H9 (cell line): ENCODE results near the gene PODNL1. TPM values are rescaled to one million over a fixed set of nuclear protein-coding genes. Genes with fewer than 3 reads are reported as not detected.

Source experiments
- DNase-seq: peaks from one replicate; pipeline ENCODE4 v3.0.0-alpha.2; 2017
- H2AFZ ChIP-seq: one replicate; pipeline ENCODE4 v1.6.1; 2013; ENCODE audit warnings: mild to moderate bottlenecking, low read length, control low read depth, moderate library complexity
- H2AK5ac ChIP-seq: 2 replicates; pipeline ENCODE4 v1.6.1; 2013; ENCODE audit warnings: low read length, control low read depth, mixed read lengths; ENCODE audit not compliant: insufficient read length
- H2BK120ac ChIP-seq: one replicate; pipeline ENCODE4 v1.6.1; 2013; ENCODE audit warnings: low read depth, mild to moderate bottlenecking, low read length, control low read depth, inconsistent platforms; ENCODE audit not compliant: poor library complexity, severe bottlenecking
- H2BK12ac ChIP-seq: 2 replicates; pipeline ENCODE4 v1.6.1; 2013; ENCODE audit warnings: low read length, control low read depth, mixed read lengths, low read depth; ENCODE audit not compliant: insufficient read length
- H2BK15ac ChIP-seq: 2 replicates; pipeline ENCODE4 v1.6.1; 2013; ENCODE audit warnings: low read depth, low read length, control low read depth
- H2BK20ac ChIP-seq: one replicate; pipeline ENCODE4 v1.6.1; 2013; ENCODE audit warnings: low read depth, mild to moderate bottlenecking, low read length, control low read depth, inconsistent platforms; ENCODE audit not compliant: poor library complexity, severe bottlenecking
- H2BK5ac ChIP-seq: 2 replicates; pipeline ENCODE4 v1.6.1; 2013; ENCODE audit warnings: low read length, control low read depth, mixed read lengths; ENCODE audit not compliant: insufficient read length
- H3K14ac ChIP-seq: 2 replicates; pipeline ENCODE4 v1.6.1; 2013; ENCODE audit warnings: low read length, control low read depth; ENCODE audit not compliant: insufficient read depth
- H3K18ac ChIP-seq: 2 replicates; pipeline ENCODE4 v1.6.1; 2013; ENCODE audit warnings: low read depth, mild to moderate bottlenecking, mixed read lengths, low read length, control low read depth; ENCODE audit not compliant: insufficient read length
- H3K23ac ChIP-seq: 2 replicates; pipeline ENCODE4 v1.6.1; 2013; ENCODE audit warnings: low read length, control low read depth, mixed read lengths, low read depth; ENCODE audit not compliant: insufficient read length
- H3K23me2 ChIP-seq: 2 replicates; pipeline ENCODE4 v1.6.1; 2013; ENCODE audit warnings: low read depth, mild to moderate bottlenecking, mixed read lengths, low read length, control low read depth; ENCODE audit not compliant: insufficient read length, poor library complexity, severe bottlenecking
- H3K27ac ChIP-seq: 2 replicates; pipeline ENCODE4 v1.5.1; 2013; ENCODE audit warnings: low read length, control low read depth, mixed read lengths, low read depth; ENCODE audit not compliant: insufficient read length
- H3K27me3 ChIP-seq: 2 replicates; pipeline ENCODE4 v1.6.1; 2013; ENCODE audit warnings: low read length, control low read depth, inconsistent platforms; ENCODE audit not compliant: insufficient read depth
- H3K4ac ChIP-seq: 2 replicates; pipeline ENCODE4 v1.6.1; 2013; ENCODE audit warnings: low read depth, mild to moderate bottlenecking, control low read depth, inconsistent platforms, low read length, moderate library complexity
- H3K4me1 ChIP-seq: 2 replicates; pipeline ENCODE4 v1.6.1; 2013; ENCODE audit warnings: low read length, control low read depth, inconsistent platforms; ENCODE audit not compliant: insufficient read depth
- H3K4me2 ChIP-seq: 2 replicates; pipeline ENCODE4 v1.6.1; 2013; ENCODE audit warnings: low read length, control low read depth, mixed read lengths; ENCODE audit not compliant: insufficient read length, insufficient read depth
- H3K56ac ChIP-seq: 2 replicates; pipeline ENCODE4 v1.6.1; 2013; ENCODE audit warnings: low read depth, mild to moderate bottlenecking, mixed read lengths, low read length, control low read depth; ENCODE audit not compliant: insufficient read length
- H3K79me1 ChIP-seq: 2 replicates; pipeline ENCODE4 v1.6.1; 2013; ENCODE audit warnings: low read depth, mild to moderate bottlenecking, moderate library complexity, low read length, control low read depth, inconsistent platforms; ENCODE audit not compliant: insufficient read depth, poor library complexity, severe bottlenecking
- H3K79me2 ChIP-seq: 2 replicates; pipeline ENCODE4 v1.6.1; 2013; ENCODE audit warnings: low read length, control low read depth, inconsistent platforms; ENCODE audit not compliant: insufficient read depth
- H3K9ac ChIP-seq: 2 replicates; pipeline ENCODE4 v1.6.1; 2013; ENCODE audit warnings: low read length, control low read depth, mixed read lengths; ENCODE audit not compliant: insufficient read length; ENCODE audit errors: extremely low read depth
- H3K9me3 ChIP-seq: one replicate; pipeline ENCODE4 v1.6.1; 2013; ENCODE audit warnings: low read depth, low read length, inconsistent platforms; ENCODE audit not compliant: control insufficient read depth
- H3T11ph ChIP-seq: one replicate; pipeline ENCODE4 v1.6.1; 2013; ENCODE audit warnings: mild to moderate bottlenecking, low read length, control low read depth, inconsistent platforms
- H4K20me1 ChIP-seq: one replicate; pipeline ENCODE4 v1.6.1; 2013; ENCODE audit not compliant: control insufficient read depth, insufficient read length, insufficient read depth
- H4K5ac ChIP-seq: 2 replicates; pipeline ENCODE4 v1.6.1; 2013; ENCODE audit warnings: low read depth, mild to moderate bottlenecking, mixed read lengths, low read length, control low read depth; ENCODE audit not compliant: insufficient read length
- H4K8ac ChIP-seq: replicated peaks from 2 replicates; pipeline ENCODE4 v1.6.1; 2013; ENCODE audit warnings: low read length, control low read depth, mixed read lengths, low read depth; ENCODE audit not compliant: insufficient read length
- H4K91ac ChIP-seq: 2 replicates; pipeline ENCODE4 v1.6.1; 2013; ENCODE audit warnings: low read depth, mild to moderate bottlenecking, moderate library complexity, mixed read lengths, low read length, control low read depth; ENCODE audit not compliant: insufficient read length
- H3K27ac Mint-ChIP-seq, 3 experiments: 2 replicates in 2 of 3; 3 replicates in 1 of 3; pipeline ENCODE4 v1.8.0; 2020 to 2021; ENCODE audit warnings: mixed read lengths in 3 of 3, mild to moderate bottlenecking in 1 of 3, moderate library complexity in 1 of 3
- H3K27me3 Mint-ChIP-seq: 2 replicates; pipeline ENCODE4 v1.8.0; 2021; ENCODE audit warnings: low read depth, mild to moderate bottlenecking, moderate library complexity, mixed read lengths
- H3K36me3 Mint-ChIP-seq, 3 experiments: 2 replicates in 2 of 3; 3 replicates in 1 of 3; pipeline ENCODE4 v1.8.0; 2020 to 2021; ENCODE audit warnings: low read depth in 3 of 3, mixed read lengths in 3 of 3; ENCODE audit not compliant: insufficient read depth in 1 of 3
- H3K4me1 Mint-ChIP-seq, 2 experiments: 2 replicates each; pipeline ENCODE4 v1.8.0; 2020; ENCODE audit warnings: mixed read lengths in 2 of 2
- H3K4me3 Mint-ChIP-seq, 2 experiments: 2 replicates in 1 of 2; 3 replicates in 1 of 2; pipeline ENCODE4 v1.8.0; 2020 to 2021; ENCODE audit warnings: mild to moderate bottlenecking in 2 of 2, mixed read lengths in 2 of 2, moderate library complexity in 1 of 2
- H3K9me3 Mint-ChIP-seq, 2 experiments: 2 replicates in 1 of 2; 3 replicates in 1 of 2; pipeline ENCODE4 v1.8.0; 2020; ENCODE audit warnings: mild to moderate bottlenecking in 2 of 2, mixed read lengths in 2 of 2, moderate library complexity in 1 of 2
- WGBS: extraction: QIAGEN DNeasy Blood & Tissue Kit; methylation state at CpG from one replicate; pipeline ENCODE4 v1.1.7; 2013; ENCODE audit warnings: missing lambda C conversion rate, low lambda C conversion rate, mixed read lengths; ENCODE audit not compliant: insufficient read length; ENCODE audit errors: extremely low coverage; 5-methylcytosine and 5-hydroxymethylcytosine counted together
- total RNA-seq: library from RNA; stranded (reverse); gene quantifications from 2 replicates; pipeline ENCODE4 v1.2.1, GENCODE V29; 2021
- TF ChIP-seq, protein P1 (sequence below): fragments of 200-600 bp; sonication (generic); conservative IDR thresholded peaks from 3 replicates; pipeline ENCODE4 v1.8.0; 2021; ENCODE audit warnings: antibody characterized with exemption, mild to moderate bottlenecking

Gene PODNL1
- total RNA-seq, 1 experiment from 2014 or later: 0.68 TPM

DNA sequence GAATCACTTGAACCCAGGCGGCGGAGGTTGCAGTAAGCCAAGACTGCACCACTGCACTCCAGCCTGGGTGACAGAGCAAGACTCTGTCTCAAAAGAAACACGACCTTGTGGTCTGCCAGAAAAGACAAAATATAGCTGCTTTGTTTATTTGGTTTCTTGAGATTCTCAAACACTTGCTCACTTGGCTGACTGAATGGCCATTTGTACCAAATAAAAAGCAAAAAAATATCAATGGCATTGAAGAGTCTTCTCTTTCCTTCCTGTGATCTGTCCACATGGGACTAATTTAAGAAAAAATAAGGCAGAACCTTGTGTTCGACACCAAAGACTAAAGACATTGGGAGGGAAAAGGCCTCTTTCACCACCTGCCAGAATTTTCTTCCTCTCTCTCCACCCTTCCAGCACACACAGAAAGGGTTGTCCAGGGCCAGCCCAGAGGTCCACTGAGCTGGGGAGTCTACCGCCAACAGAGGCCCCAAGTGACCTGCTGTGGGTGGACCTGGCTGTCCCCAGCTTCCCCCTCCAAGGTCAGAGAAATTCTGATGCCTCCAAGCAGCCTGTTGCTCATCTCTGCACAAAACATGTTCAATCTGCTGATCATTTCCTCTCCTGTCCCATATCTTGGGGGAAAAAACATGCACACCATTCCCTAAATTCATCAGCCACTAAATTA, 38.2 kb downstream of the PODNL1 start:
- H3K4ac ChIP-seq: no peak overlapping the region
- no peak for DNase-seq
- no peak overlapping the region for H2BK5ac ChIP-seq
- H2BK120ac ChIP-seq: no peak overlapping the region
- H3K27ac ChIP-seq: no peak overlapping the region
- H3K18ac ChIP-seq: no peak overlapping the region
- H4K91ac ChIP-seq: no peak overlapping the region
- H3K56ac ChIP-seq: no peak overlapping the region
- H3K23ac ChIP-seq: no peak overlapping the region
- no peak overlapping the region for H3K27ac Mint-ChIP-seq
- H4K8ac ChIP-seq: no peak overlapping the region
- H3K79me1 ChIP-seq: no peaks in the 10 kb centered on the region
- H3T11ph ChIP-seq: no peak overlapping the region
- no CpG with 5 or more reads among the region's 5 CpGs for whole genome bisulfite sequencing
- H3K4me1 ChIP-seq: no peaks in the 10 kb centered on the region
- H2BK12ac ChIP-seq: no peak overlapping the region
- no peaks in the 10 kb centered on the region for H3K23me2 ChIP-seq
- H3K27me3 ChIP-seq: no peaks in the 10 kb centered on the region
- no peak overlapping the region for H3K4me3 Mint-ChIP-seq
- H3K4me2 ChIP-seq: no peak overlapping the region
- no peaks in the 10 kb centered on the region for H3K4me1 Mint-ChIP-seq
- no peak overlapping the region for H2BK20ac ChIP-seq
- H3K9ac ChIP-seq: no peak overlapping the region
- H4K20me1 ChIP-seq: no peaks in the 10 kb centered on the region
- no peak overlapping the region for H3K14ac ChIP-seq
- H3K36me3 Mint-ChIP-seq: no peaks in the 10 kb centered on the region
- TF ChIP-seq, protein P1, sequence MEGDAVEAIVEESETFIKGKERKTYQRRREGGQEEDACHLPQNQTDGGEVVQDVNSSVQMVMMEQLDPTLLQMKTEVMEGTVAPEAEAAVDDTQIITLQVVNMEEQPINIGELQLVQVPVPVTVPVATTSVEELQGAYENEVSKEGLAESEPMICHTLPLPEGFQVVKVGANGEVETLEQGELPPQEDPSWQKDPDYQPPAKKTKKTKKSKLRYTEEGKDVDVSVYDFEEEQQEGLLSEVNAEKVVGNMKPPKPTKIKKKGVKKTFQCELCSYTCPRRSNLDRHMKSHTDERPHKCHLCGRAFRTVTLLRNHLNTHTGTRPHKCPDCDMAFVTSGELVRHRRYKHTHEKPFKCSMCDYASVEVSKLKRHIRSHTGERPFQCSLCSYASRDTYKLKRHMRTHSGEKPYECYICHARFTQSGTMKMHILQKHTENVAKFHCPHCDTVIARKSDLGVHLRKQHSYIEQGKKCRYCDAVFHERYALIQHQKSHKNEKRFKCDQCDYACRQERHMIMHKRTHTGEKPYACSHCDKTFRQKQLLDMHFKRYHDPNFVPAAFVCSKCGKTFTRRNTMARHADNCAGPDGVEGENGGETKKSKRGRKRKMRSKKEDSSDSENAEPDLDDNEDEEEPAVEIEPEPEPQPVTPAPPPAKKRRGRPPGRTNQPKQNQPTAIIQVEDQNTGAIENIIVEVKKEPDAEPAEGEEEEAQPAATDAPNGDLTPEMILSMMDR: no peak
- H2BK15ac ChIP-seq: no peak overlapping the region
- no peaks in the 10 kb centered on the region; a peak in 1 of 5 replicates for H3K9me3 Mint-ChIP-seq
- no peaks in the 10 kb centered on the region for H3K79me2 ChIP-seq
- H3K9me3 ChIP-seq: no peaks in the 10 kb centered on the region
- no peak overlapping the region for H2AK5ac ChIP-seq
- no peak overlapping the region for H2AFZ ChIP-seq
- peaks cover 5% of the 10 kb centered on the region for H3K27me3 Mint-ChIP-seq
- H4K5ac ChIP-seq: no peak overlapping the region
